A549 (cell line): ENCODE measurements around the gene ATP5F1D.

ENCODE experiments used
- CTCF ChIP-seq: fragments of >200 bp; sonication (Bioruptor Twin); formaldehyde crosslinking; IDR thresholded peaks from 3 replicates; pipeline ENCODE4 v1.5.1; 2016
- RNF2 ChIP-seq: fragments of 200-600 bp; sonication (generic); IDR thresholded peaks from 2 replicates; pipeline ENCODE4 v1.6.1; 2016; ENCODE audit warnings: low read depth, mild to moderate bottlenecking, antibody characterized with exemption, moderate library complexity, borderline replicate concordance
- TF ChIP-seq, protein P1 (sequence below): fragments of 200-600 bp; sonication (generic); IDR thresholded peaks from 2 replicates; pipeline ENCODE4 v1.6.1; 2016; ENCODE audit warnings: antibody characterized with exemption, mild to moderate bottlenecking, moderate library complexity

DNA sequence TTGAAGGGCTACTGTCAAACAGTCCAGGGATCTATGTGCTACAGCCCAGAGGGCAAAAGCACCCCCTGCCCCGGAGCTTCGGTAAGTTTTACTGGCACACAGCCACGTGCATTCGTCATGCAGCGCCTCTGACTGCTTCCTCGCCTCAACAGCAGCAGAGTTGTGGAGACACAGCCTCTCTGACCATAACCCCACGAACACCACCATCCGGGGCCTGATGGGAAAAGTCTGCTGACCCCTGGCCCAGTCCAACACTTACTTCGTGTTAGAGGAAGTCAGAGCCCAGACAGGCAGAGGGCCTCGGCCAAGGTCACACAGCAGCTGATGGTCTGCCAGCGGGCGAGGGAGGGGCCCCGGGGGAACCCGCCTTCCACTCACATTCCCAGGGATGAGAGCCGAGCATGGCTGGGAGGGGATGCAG is 8.9 kb upstream of the ATP5F1D start:
- no peak for TF ChIP-seq RNF2
- no peak for TF ChIP-seq CTCF
- TF ChIP-seq, protein P1, sequence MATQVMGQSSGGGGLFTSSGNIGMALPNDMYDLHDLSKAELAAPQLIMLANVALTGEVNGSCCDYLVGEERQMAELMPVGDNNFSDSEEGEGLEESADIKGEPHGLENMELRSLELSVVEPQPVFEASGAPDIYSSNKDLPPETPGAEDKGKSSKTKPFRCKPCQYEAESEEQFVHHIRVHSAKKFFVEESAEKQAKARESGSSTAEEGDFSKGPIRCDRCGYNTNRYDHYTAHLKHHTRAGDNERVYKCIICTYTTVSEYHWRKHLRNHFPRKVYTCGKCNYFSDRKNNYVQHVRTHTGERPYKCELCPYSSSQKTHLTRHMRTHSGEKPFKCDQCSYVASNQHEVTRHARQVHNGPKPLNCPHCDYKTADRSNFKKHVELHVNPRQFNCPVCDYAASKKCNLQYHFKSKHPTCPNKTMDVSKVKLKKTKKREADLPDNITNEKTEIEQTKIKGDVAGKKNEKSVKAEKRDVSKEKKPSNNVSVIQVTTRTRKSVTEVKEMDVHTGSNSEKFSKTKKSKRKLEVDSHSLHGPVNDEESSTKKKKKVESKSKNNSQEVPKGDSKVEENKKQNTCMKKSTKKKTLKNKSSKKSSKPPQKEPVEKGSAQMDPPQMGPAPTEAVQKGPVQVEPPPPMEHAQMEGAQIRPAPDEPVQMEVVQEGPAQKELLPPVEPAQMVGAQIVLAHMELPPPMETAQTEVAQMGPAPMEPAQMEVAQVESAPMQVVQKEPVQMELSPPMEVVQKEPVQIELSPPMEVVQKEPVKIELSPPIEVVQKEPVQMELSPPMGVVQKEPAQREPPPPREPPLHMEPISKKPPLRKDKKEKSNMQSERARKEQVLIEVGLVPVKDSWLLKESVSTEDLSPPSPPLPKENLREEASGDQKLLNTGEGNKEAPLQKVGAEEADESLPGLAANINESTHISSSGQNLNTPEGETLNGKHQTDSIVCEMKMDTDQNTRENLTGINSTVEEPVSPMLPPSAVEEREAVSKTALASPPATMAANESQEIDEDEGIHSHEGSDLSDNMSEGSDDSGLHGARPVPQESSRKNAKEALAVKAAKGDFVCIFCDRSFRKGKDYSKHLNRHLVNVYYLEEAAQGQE = no peak
